GM10266 (cell line): ENCODE measurements around the gene GRPEL2.
A peak's percentile ranks its signal among the peaks of the same experiment; 100 is the strongest.

Experiments used
- DNase-seq: peaks from one replicate; pipeline ENCODE4 v3.0.0; 2012; ENCODE audit errors: extremely low spot score
- TF ChIP-seq, protein P1 (sequence below): IDR thresholded peaks from 2 replicates; pipeline ENCODE4 v1.5.1; 2012; ENCODE audit warnings: mild to moderate bottlenecking, low read depth; ENCODE audit not compliant: control insufficient read depth, insufficient read depth; ENCODE audit errors: missing control alignments

GRPEL2 gene

DNA sequence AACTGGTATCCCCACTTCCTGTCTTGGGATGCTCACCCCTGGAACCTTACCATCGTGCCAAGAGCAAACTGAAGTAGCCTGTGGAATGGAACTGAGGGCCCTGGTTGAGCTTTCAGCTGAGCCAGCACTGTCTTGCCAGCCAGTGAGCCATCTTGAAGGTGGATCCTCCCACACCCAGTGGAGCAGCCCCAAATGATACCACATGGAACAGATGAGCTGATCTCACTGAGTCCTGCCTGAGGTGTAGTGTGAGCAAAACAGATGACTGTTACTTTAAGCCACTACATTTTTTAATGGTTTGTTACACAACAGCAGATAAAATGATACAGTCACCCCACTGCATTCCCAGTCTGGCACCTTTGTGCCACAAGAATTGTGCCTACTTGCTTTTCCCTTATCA is 10.4 kb downstream of the GRPEL2 start:
- no peak for DNase-seq
- TF ChIP-seq, protein P1, sequence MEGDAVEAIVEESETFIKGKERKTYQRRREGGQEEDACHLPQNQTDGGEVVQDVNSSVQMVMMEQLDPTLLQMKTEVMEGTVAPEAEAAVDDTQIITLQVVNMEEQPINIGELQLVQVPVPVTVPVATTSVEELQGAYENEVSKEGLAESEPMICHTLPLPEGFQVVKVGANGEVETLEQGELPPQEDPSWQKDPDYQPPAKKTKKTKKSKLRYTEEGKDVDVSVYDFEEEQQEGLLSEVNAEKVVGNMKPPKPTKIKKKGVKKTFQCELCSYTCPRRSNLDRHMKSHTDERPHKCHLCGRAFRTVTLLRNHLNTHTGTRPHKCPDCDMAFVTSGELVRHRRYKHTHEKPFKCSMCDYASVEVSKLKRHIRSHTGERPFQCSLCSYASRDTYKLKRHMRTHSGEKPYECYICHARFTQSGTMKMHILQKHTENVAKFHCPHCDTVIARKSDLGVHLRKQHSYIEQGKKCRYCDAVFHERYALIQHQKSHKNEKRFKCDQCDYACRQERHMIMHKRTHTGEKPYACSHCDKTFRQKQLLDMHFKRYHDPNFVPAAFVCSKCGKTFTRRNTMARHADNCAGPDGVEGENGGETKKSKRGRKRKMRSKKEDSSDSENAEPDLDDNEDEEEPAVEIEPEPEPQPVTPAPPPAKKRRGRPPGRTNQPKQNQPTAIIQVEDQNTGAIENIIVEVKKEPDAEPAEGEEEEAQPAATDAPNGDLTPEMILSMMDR: no peak

DNA sequence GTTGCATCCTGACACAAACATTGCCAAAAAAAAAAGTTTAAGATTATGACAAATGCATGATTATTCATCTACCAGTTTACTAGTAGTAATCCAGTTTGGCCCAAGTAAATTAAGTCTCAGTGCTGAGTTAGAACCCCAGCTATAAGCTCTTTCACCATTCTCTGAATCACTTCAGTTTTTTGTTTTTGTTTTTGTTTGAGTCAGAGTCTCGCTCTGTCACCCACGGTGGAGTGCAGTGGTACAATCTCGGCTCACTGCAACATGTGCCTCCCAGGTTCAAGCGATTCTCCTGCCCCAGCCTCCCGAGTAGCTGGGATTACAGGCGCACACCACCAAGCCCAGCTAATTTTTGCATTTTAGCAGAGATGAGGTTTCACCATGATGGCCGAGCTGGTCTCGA is 11.1 kb downstream of the GRPEL2 start:
- DNase-seq: no peak
- TF ChIP-seq, protein P1: no peak

DNA sequence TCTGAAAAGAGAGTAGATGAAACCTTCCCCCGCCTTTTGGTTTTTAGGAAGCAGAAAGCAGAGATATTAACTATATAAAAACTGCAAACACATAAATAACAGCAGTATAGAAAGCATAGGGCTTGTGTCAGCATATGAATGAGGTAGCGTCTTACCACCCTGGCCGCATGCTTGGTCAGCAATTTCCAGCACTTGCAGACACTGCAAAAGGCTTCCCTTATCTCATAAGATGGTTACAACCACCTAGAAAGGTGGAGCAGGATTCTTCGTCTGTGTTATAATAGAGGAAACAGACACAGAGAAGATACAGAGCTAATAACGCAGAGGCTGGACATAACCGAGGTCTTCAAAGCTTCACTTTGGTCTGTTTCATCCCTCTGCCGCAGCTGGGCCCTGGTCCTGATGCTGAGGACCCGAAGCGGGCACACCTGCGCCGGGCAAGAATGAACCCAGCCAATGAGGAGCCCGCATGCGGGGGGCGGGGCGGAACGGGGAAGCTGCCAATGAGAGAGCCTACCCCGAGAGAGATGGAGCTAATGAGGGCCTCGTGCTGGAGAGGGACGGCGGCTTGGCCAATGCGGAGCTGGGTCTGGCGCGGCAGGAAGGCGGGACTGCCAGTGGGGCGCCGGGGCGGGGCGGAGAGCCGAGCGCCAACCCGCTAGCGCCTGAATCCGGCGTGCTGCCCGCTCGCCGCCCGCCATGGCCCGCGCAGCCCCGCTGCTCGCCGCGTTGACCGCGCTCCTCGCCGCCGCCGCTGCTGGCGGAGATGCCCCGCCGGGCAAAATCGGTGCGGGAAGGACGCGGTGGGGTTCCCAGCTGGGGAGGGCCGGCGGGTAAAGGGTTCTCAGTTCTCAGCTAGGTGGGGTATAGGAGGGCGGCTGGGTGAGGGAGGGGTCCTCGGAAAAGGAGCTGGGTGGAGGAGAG is 12.3 kb downstream of the GRPEL2 start, which contains the start of gene PCYOX1L:
PCYOX1L (plus strand) TSS at position 677 of the 924 bp plus-strand sequence; CDS start at position 700, 23 bp downstream.
- TF ChIP-seq, protein P1: no peak
- DNase-seq: peak; percentile 96

DNA sequence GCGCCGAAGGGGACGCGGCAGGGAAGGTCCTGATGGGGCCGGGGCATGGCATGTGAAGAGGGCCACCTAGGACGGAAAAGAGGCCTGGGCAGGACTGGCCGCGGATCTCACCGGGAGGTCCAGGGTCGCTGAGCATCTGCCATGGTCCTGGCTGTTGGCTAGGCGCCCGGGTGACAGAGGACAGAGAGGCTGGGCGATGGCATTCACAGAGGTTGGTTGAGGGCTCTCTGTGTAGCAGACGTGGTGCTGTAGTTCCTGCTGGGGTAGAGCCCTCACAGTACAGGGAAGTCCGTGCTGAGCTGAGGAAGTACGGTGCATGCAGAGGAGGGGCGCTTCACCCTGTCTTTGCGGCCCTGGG is 13.0 kb downstream of the GRPEL2 start:
- TF ChIP-seq, protein P1: no peak
- no peak for DNase-seq

DNA sequence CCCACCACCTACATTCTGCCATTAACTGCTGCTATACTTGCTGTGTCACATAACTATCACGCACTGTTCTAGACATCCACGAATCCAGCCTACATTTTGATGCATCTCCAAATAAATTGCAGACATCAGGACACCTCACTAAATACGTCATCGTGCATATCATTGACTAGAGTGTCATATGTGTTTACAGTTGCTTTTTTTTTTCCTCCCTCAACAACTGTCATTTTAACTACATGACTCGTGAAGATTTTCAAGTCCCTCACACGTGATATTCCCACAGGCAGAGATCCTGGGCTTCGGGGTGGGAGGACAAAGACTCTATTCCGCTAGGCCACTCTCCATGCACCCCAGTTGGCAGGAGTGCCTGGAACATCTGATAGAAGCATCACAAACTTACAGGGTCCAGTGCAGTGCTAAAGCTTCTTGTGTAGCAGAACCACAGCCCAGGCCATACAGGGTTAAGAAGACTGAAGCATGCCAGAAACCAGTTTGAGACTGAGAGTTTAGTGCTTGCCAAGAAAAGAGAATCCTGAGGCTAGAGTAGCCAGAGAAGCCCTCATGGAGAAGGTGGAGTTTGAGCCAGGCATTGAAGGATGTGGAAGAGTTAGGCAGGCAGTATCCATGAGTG is 13.7 kb downstream of the GRPEL2 start:
- TF ChIP-seq, protein P1: no peak
- no peak for DNase-seq

DNA sequence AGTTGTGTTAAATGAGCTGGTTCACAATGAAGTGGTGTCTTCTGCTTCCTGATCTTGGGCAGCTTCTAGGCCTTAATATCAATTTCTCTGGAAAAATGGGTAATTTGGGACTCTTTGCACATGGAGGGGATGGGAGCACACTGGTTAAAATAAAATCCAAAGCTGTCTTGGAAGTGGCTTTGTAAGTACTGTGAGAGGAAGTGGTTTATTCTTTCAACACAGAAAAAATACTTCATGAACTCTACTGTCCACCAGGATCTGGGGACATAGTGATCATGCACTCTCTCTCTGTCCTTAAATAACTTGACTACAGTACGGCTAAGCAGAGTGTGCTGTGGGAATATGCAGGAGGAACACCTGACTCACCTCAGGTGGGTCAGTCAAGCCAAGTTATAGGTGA is 15.0 kb downstream of the GRPEL2 start:
- TF ChIP-seq, protein P1: no peak
- DNase-seq: no peak

DNA sequence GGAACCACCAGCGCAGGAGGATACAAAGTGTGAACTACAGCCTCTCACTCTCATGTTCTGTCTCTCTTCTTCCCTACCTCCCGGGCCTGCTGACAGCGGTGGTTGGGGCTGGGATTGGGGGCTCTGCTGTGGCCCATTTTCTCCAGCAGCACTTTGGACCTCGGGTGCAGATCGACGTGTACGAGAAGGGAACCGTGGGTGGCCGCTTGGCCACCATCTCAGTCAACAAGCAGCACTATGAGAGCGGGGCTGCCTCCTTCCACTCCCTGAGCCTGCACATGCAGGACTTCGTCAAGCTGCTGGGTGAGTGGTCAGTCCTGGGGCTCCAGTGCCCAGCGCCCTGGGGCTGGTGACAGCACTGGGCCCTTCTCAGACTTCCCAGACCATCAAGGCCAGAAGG is 17.2 kb downstream of the GRPEL2 start:
- TF ChIP-seq, protein P1: no peak
- DNase-seq: no peak
